Measurements from ENCODE around the gene MT1G. TPM values are rescaled to one million over a fixed set of nuclear protein-coding genes. Genes with fewer than 3 reads are reported as not detected.

MT1G gene
- total RNA-seq, 4 donors from 2014 or later = 35.9 to 117 (median 62.7) TPM

DNA sequence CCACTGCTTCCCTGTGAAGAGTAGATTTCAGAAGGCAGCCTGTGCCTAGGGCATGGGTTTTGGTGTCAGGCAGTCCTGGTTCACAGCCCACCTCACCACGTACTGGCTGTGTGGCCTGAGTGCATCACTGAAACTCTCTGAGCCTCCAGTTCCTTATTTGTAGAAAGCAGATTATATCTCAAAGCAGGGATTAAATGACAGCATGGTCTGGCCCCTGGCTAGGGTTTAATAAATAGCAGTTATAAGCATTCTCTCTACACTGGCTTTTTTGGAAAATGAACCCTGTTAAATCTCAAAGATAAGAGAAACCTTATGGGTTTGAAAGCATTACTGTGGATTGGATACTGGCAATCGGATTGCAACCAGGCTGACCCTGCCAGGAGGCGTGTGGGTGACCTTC, 38.3 kb downstream of the MT1G start:
- no peaks in the 10 kb centered on the region for H3K9me3 ChIP-seq
- H3K4me3 ChIP-seq = no peak overlapping the region
- peaks cover 47% of the 10 kb centered on the region for H3K4me1 ChIP-seq
- DNase-seq (ENCODE audit: low spot score in 2 of 2) = no peak
- H3K36me3 ChIP-seq = no peaks in the 10 kb centered on the region
- no peak overlapping the region for H3K27ac ChIP-seq
- TF ChIP-seq EP300 (IDR thresholded peaks at IDR 0.05) (no peak), POLR2AphosphoS5 (IDR thresholded peaks at IDR 0.05) (no peak), POLR2A (IDR thresholded peaks at IDR 0.05) (no peak)
- TF ChIP-seq, protein P1, sequence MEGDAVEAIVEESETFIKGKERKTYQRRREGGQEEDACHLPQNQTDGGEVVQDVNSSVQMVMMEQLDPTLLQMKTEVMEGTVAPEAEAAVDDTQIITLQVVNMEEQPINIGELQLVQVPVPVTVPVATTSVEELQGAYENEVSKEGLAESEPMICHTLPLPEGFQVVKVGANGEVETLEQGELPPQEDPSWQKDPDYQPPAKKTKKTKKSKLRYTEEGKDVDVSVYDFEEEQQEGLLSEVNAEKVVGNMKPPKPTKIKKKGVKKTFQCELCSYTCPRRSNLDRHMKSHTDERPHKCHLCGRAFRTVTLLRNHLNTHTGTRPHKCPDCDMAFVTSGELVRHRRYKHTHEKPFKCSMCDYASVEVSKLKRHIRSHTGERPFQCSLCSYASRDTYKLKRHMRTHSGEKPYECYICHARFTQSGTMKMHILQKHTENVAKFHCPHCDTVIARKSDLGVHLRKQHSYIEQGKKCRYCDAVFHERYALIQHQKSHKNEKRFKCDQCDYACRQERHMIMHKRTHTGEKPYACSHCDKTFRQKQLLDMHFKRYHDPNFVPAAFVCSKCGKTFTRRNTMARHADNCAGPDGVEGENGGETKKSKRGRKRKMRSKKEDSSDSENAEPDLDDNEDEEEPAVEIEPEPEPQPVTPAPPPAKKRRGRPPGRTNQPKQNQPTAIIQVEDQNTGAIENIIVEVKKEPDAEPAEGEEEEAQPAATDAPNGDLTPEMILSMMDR (IDR thresholded peaks at IDR 0.05) = no peak
- 100% methylated on average over 1 of the region's 3 CpGs for WGBS
- peaks cover 2% of the 10 kb centered on the region for H3K27me3 ChIP-seq

DNA sequence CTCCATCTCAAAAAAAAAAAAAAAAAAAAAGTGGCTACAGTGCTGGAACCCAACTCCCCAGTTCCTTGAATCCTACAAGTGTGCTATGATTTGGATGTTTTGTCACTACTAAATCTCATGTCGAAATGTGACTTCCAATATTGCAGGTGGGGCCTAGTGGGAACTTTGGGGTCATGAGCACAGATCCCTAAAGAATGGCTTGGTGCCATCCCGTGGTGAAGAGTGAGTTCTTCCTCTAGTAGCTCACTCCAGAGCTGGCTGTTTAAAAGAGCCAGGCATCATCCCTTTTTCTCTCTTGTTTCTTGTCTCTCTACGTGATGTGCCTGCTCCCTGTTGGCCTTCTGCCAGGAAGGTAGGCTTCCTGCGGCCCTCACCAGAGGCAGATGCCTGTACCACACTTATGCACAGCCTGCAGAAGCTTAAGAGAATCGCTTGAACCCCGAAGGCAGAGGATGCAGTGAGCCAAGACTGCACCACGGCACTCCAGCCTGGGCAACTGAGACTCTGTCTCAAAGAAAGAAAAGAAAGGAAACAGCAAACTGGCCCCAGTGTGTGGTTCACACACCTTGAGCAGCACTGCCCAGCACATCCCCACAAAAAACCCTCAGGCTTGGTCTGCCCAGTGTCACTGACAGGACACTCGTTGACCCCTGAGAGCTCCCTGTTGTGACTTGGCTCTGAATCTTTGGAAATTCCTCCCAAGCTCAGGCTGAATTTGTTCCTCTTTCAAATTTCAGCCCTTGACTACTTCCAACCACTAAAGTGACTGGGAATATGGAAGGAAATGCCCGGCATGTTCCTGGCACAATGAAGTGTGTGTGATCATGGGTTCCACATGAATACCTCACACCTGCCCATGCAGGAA, 39.1 kb downstream of the MT1G start:
- Histone ChIP-seq H3K4me3 (no peak overlapping the region), H3K36me3 (no peaks in the 10 kb centered on the region), H3K27ac (peak overlapping the region; percentile 19), H3K4me1 (peaks cover 47% of the 10 kb centered on the region), H3K27me3 (no peaks in the 10 kb centered on the region), H3K9me3 (no peaks in the 10 kb centered on the region)
- 63% methylated on average over 9 of the region's 9 CpGs for whole genome bisulfite sequencing
- TF ChIP-seq, protein P1 (IDR thresholded peaks at IDR 0.05) = no peak
- TF ChIP-seq POLR2AphosphoS5 (IDR thresholded peaks at IDR 0.05) (no peak), POLR2A (IDR thresholded peaks at IDR 0.05) (no peak), EP300 (IDR thresholded peaks at IDR 0.05) (no peak)
- no peak for DNase-seq (ENCODE audit: low spot score in 2 of 2)

DNA sequence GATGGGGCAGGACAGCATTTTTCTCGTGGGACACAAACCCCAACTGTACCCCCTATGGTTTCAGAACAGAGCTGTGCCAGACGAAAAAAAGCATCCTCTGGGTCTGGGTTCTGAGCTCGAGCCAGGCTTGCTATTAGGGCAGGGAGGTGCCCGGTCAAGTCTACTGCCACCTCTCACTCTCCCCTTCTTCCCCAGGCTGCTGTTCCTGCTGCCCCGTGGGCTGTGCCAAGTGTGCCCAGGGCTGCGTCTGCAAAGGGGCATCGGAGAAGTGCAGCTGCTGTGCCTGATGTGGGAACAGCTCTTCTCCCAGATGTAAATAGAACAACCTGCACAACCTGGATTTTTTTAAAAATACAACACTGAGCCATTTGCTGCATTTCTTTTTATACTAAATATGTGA, 41.2 kb downstream of the MT1G start:
- peak overlapping the region; percentile 62 for H3K4me3 ChIP-seq
- H3K36me3 ChIP-seq = no peaks in the 10 kb centered on the region
- WGBS = 38% methylated on average over 6 of the region's 7 CpGs
- TF ChIP-seq, protein P1 (IDR thresholded peaks at IDR 0.05) = no peak
- TF ChIP-seq EP300 (IDR thresholded peaks at IDR 0.05) (no peak), POLR2AphosphoS5 (IDR thresholded peaks at IDR 0.05) (no peak), POLR2A (IDR thresholded peaks at IDR 0.05) (no peak)
- H3K4me1 ChIP-seq = peaks cover 31% of the 10 kb centered on the region
- no peaks in the 10 kb centered on the region for H3K9me3 ChIP-seq
- DNase-seq (ENCODE audit: low spot score in 2 of 2) = no peak
- H3K27ac ChIP-seq = peak overlapping the region; percentile 90
- no peaks in the 10 kb centered on the region for H3K27me3 ChIP-seq

DNA sequence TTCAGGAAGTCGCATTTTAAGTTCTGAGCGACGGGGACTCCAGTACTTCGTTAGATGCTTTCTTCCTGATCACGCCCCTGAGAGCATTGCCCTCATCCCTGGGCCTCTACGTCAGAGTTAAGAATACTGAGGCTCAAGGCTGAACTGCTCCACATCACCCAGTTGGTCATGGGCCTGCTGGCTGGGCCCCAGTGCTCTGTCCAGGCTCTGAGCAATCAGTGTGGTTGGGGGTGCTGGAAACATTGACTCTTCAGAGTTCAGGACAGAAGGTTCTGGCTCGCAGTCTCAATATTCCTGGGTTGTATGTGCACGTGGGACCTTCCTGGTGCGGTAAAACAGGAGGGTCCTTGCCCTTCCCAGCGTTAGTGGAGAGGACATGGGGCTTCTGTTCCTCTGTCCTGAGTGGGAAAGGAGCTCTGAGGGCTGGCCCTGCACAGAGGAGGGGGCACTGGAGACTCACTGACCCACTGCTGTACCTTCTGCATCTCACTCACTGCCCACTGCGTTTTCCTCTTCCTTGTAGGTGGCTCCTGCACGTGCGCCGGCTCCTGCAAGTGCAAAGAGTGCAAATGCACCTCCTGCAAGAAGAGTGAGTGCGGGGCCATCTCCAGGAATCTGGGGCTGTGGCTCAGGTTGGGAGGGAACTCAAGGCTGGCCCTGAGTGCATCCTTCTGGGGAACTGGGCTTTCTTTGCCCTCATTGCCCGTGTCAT, 41.8 kb downstream of the MT1G start:
- Histone ChIP-seq H3K4me3 (peak overlapping the region; percentile 62), H3K27me3 (no peaks in the 10 kb centered on the region), H3K9me3 (no peaks in the 10 kb centered on the region), H3K4me1 (peaks cover 28% of the 10 kb centered on the region), H3K36me3 (no peaks in the 10 kb centered on the region), H3K27ac (peak overlapping the region; percentile 90)
- 16% methylated on average over 16 of the region's 16 CpGs for WGBS
- TF ChIP-seq, protein P1 (IDR thresholded peaks at IDR 0.05) = no peak
- TF ChIP-seq POLR2A (IDR thresholded peaks at IDR 0.05) (no peak), EP300 (IDR thresholded peaks at IDR 0.05) (no peak), POLR2AphosphoS5 (IDR thresholded peaks at IDR 0.05) (no peak)
- DNase-seq (ENCODE audit: low spot score in 2 of 2) = no peak
